DMS153 (cell line): Measurements from ENCODE around the gene COBLL1.

Experiments
- DNase-seq: peaks from one replicate; lab custom pipeline; 2025; lab: John Stamatoyannopoulos, UW

The COBLL1 gene

GRCh38 chr2:164852086-164852485 is 10.5 kb upstream of the COBLL1 start:
- no peak for DNase-seq

- DNase-seq: no peak
Measured at GRCh38 chr2:164850235-164850634, 8.6 kb upstream of the COBLL1 start.

GRCh38 chr2:164849506-164849905 is 7.9 kb upstream of the COBLL1 start:
- DNase-seq: no peak

- no peak for DNase-seq
Measured at GRCh38 chr2:164847981-164848741, 6.5 kb upstream of the COBLL1 start.

GRCh38 chr2:164847291-164847690 is 5.7 kb upstream of the COBLL1 start:
- no peak for DNase-seq

GRCh38 chr2:164846276-164846675 is 4.7 kb upstream of the COBLL1 start:
- no peak for DNase-seq

- no peak for DNase-seq
Measured at GRCh38 chr2:164843346-164843911, 1.8 kb upstream of the COBLL1 start.

- peak; percentile 22 for DNase-seq
Measured at GRCh38 chr2:164842624-164842966, 972 bp upstream of the COBLL1 start.

GRCh38 chr2:164840930-164841718 is 499 bp downstream of the COBLL1 start:
- DNase-seq: peak; percentile 51

GRCh38 chr2:164840458-164840929 is 1.1 kb downstream of the COBLL1 start:
- DNase-seq: peak; percentile 37

- DNase-seq: no peak
Measured at GRCh38 chr2:164839914-164840457, 1.6 kb downstream of the COBLL1 start.

- DNase-seq: no peak
Measured at GRCh38 chr2:164837807-164838206, 3.8 kb downstream of the COBLL1 start.

GRCh38 chr2:164836907-164837306 is 4.7 kb downstream of the COBLL1 start:
- no peak for DNase-seq

- DNase-seq: no peak
Measured at GRCh38 chr2:164835302-164835701, 6.3 kb downstream of the COBLL1 start.

- DNase-seq: no peak
Measured at GRCh38 chr2:164831887-164832286, 9.7 kb downstream of the COBLL1 start.

GRCh38 chr2:164831180-164831579 is 10.4 kb downstream of the COBLL1 start:
- DNase-seq: no peak

GRCh38 chr2:164826293-164827243 is 15.1 kb downstream of the COBLL1 start:
- DNase-seq: peak; percentile 85

- no peak for DNase-seq
Measured at GRCh38 chr2:164824872-164825271, 16.8 kb downstream of the COBLL1 start.

- no peak for DNase-seq
Measured at GRCh38 chr2:164823126-164823525, 18.5 kb downstream of the COBLL1 start.

GRCh38 chr2:164821338-164821737 is 20.3 kb downstream of the COBLL1 start:
- DNase-seq: no peak
